Hindlimb muscle (tissue), 1 donor: ENCODE results near the gene AVL9. TPM values are rescaled to one million over a fixed set of nuclear protein-coding genes. Genes with fewer than 3 reads are reported as not detected.
"Not testable (repeated sequence)": the region's sequence is repeated elsewhere in the genome, so short reads cannot be mapped to it uniquely, and the experiment has no call there.

ENCODE experiments used
- DNase-seq: peaks from one replicate; pipeline ENCODE4 v3.0.0-alpha.2; 2013
- polyA plus RNA-seq: library from polyadenylated mRNA; unstranded; fragments of 120-200 nt; gene quantifications from one replicate; pipeline ENCODE4 v1.2.1, GENCODE V29; 2013; ENCODE audit not compliant: insufficient read length

AVL9 gene
- polyA plus RNA-seq, 1 donor = 13.2 TPM

GRCh38 chr7:32496052-32496813 lies 944 bp downstream of the AVL9 start:
- DNase-seq = no peak

GRCh38 chr7:32499755-32500154 lies 4.5 kb downstream of the AVL9 start:
- not testable (repeated sequence) for DNase-seq

- DNase-seq = not testable (repeated sequence)
Measured at GRCh38 chr7:32500216-32500615, 4.9 kb downstream of the AVL9 start.

GRCh38 chr7:32500922-32501341 lies 5.6 kb downstream of the AVL9 start:
- DNase-seq = no peak

GRCh38 chr7:32501522-32501921 lies 6.2 kb downstream of the AVL9 start:
- no peak for DNase-seq

- DNase-seq = no peak
Measured at GRCh38 chr7:32502728-32503127, 7.4 kb downstream of the AVL9 start.

GRCh38 chr7:32506266-32507054 lies 11.2 kb downstream of the AVL9 start:
- no peak for DNase-seq

GRCh38 chr7:32507414-32507813 lies 12.1 kb downstream of the AVL9 start:
- no peak for DNase-seq

GRCh38 chr7:32511791-32512190 lies 16.5 kb downstream of the AVL9 start:
- DNase-seq = no peak

- no peak for DNase-seq
Measured at GRCh38 chr7:32513210-32513609, 17.9 kb downstream of the AVL9 start.

- DNase-seq = no peak
Measured at GRCh38 chr7:32515890-32516550, 20.7 kb downstream of the AVL9 start.

- no peak for DNase-seq
Measured at GRCh38 chr7:32516551-32517100, 21.3 kb downstream of the AVL9 start.

- no peak for DNase-seq
Measured at GRCh38 chr7:32518534-32519140, 23.3 kb downstream of the AVL9 start.

- DNase-seq = no peak
Measured at GRCh38 chr7:32519763-32520162, 24.5 kb downstream of the AVL9 start.

GRCh38 chr7:32522746-32523530 lies 27.6 kb downstream of the AVL9 start:
- DNase-seq = no peak

- DNase-seq = no peak
Measured at GRCh38 chr7:32524631-32525030, 29.3 kb downstream of the AVL9 start.

GRCh38 chr7:32525839-32526238 lies 30.6 kb downstream of the AVL9 start:
- no peak for DNase-seq

GRCh38 chr7:32531402-32531801 lies 36.1 kb downstream of the AVL9 start:
- DNase-seq = no peak

GRCh38 chr7:32532086-32532485 lies 36.8 kb downstream of the AVL9 start:
- DNase-seq = no peak

- DNase-seq = no peak
Measured at GRCh38 chr7:32532716-32533115, 37.4 kb downstream of the AVL9 start.

GRCh38 chr7:32533276-32534029 lies 38.2 kb downstream of the AVL9 start:
- DNase-seq = no peak
